Tibial nerve (tissue), 4 donors: ENCODE results near the gene INPP5A. TPM values are rescaled to one million over a fixed set of nuclear protein-coding genes. Genes with fewer than 3 reads are reported as not detected.
A peak's percentile ranks its signal among the peaks of the same experiment; 100 is the strongest.

Source experiments
- DNase-seq, 2 donors: peaks; one replicate each; pipeline ENCODE4 v3.0.0-alpha.2; 2019; ENCODE audit warnings: low spot score in 2 of 2
- H3K27ac ChIP-seq, 4 donors: fragments of 200-600 bp; sonication (generic) in 3 of 4; one replicate each; pipeline ENCODE4 v1.5.1; 2017 to 2019; ENCODE audit warnings: mild to moderate bottlenecking in 1 of 4
- H3K27me3 ChIP-seq, 2 donors: fragments of 200-600 bp; sonication (generic) in 1 of 2; one replicate each; pipeline versions ENCODE4 v1.5.1 to v1.6.0; 2017 to 2019
- H3K36me3 ChIP-seq, 3 donors: fragments of 200-600 bp; sonication (generic); one replicate each; pipeline ENCODE4 v1.5.1; 2018 to 2019
- H3K4me1 ChIP-seq, 4 donors: fragments of 200-600 bp; sonication (generic) in 3 of 4; one replicate each; pipeline ENCODE4 v1.5.1; 2017 to 2019
- H3K4me3 ChIP-seq, 4 donors: fragments of 200-600 bp; sonication (generic) in 3 of 4; one replicate each; pipeline ENCODE4 v1.5.1; 2017 to 2019; ENCODE audit warnings: mild to moderate bottlenecking in 1 of 4, moderate library complexity in 1 of 4
- H3K9me3 ChIP-seq, 4 donors: fragments of 200-600 bp; sonication (generic) in 3 of 4; one replicate each; pipeline ENCODE4 v1.5.1; 2017 to 2019
- EP300 ChIP-seq, 2 donors: sonication (generic); formaldehyde crosslinking; IDR thresholded peaks; one replicate each; pipeline ENCODE4 v1.6.1; 2017; ENCODE audit warnings: antibody characterized with exemption in 2 of 2, mild to moderate bottlenecking in 1 of 2
- POLR2A ChIP-seq, 2 donors: fragments of 450-650 bp; IDR thresholded peaks; one replicate each; pipeline ENCODE4 v1.6.1; 2017; ENCODE audit warnings: antibody characterized with exemption in 2 of 2, mild to moderate bottlenecking in 2 of 2, moderate library complexity in 2 of 2
- WGBS, 2 donors: methylation state at CpG; one replicate each; pipeline ENCODE4 v1.1.5; 2018; 5-methylcytosine and 5-hydroxymethylcytosine counted together
- total RNA-seq, 4 donors: library from RNA; depleted of rRNA; stranded (reverse); fragments of >200 nt; gene quantifications; one replicate each; pipeline ENCODE4 v1.1.0, GENCODE V29; 2016
- TF ChIP-seq, protein P1 (sequence below), 5 experiments: fragments of 200-600 bp in 3 of 5; fragments of 450-650 bp in 2 of 5; sonication (generic) in 3 of 5; IDR thresholded peaks; one replicate each; pipeline ENCODE4 v1.5.1; 2016 to 2019; ENCODE audit warnings: antibody characterized with exemption in 5 of 5, mild to moderate bottlenecking in 3 of 5, moderate library complexity in 2 of 5

The INPP5A gene
- total RNA-seq, 4 donors from 2014 or later, result 73.8 to 101 (median 86.2) TPM

DNA sequence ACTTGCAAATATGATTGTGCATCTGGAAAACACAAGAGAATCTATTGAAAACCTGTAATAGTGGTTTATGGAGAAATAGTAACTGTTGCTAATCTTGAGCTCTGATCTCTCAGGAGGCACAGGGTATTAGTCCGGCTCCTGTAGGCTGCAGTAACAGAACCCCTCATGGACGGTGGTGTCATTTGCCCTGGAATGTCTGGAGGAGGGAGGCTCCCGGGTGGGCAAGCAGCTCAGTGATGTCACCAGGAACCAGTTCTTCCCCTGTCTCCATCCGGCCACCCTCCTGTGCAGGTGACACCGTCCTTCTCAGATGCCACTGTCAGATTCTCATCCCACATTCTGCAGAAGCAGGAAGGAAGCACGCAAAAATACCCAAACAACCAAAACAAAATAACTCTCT is 29.3 kb downstream of the INPP5A start:
- DNase-seq, result no peak
- peaks cover 0 to 21% (median 10%) of the 10 kb centered on the region in 4 donors for H3K4me1 ChIP-seq
- no peaks in the 10 kb centered on the region for H3K9me3 ChIP-seq
- H3K4me3 ChIP-seq, result no peak overlapping the region
- no peak overlapping the region for H3K27ac ChIP-seq
- 71 to 73% methylated on average over 6 of the region's 6 CpGs for WGBS, 2 donors
- no peak for TF ChIP-seq EP300 (IDR thresholded peaks at IDR 0.05)
- TF ChIP-seq, protein P1, sequence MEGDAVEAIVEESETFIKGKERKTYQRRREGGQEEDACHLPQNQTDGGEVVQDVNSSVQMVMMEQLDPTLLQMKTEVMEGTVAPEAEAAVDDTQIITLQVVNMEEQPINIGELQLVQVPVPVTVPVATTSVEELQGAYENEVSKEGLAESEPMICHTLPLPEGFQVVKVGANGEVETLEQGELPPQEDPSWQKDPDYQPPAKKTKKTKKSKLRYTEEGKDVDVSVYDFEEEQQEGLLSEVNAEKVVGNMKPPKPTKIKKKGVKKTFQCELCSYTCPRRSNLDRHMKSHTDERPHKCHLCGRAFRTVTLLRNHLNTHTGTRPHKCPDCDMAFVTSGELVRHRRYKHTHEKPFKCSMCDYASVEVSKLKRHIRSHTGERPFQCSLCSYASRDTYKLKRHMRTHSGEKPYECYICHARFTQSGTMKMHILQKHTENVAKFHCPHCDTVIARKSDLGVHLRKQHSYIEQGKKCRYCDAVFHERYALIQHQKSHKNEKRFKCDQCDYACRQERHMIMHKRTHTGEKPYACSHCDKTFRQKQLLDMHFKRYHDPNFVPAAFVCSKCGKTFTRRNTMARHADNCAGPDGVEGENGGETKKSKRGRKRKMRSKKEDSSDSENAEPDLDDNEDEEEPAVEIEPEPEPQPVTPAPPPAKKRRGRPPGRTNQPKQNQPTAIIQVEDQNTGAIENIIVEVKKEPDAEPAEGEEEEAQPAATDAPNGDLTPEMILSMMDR (IDR thresholded peaks at IDR 0.05), result no peak
- TF ChIP-seq POLR2A (IDR thresholded peaks at IDR 0.05), result no peak
- no peaks in the 10 kb centered on the region for H3K27me3 ChIP-seq
- no peaks in the 10 kb centered on the region for H3K36me3 ChIP-seq

GRCh38 chr10:132570265-132570664 is 32.7 kb downstream of the INPP5A start:
- DNase-seq, result no peak
- H3K4me3 ChIP-seq, result no peak overlapping the region
- H3K27me3 ChIP-seq, result no peaks in the 10 kb centered on the region
- H3K9me3 ChIP-seq, result no peaks in the 10 kb centered on the region
- no peak overlapping the region for H3K27ac ChIP-seq
- TF ChIP-seq, protein P1 (IDR thresholded peaks at IDR 0.05), result no peak
- no peak for TF ChIP-seq POLR2A (IDR thresholded peaks at IDR 0.05)
- TF ChIP-seq EP300 (IDR thresholded peaks at IDR 0.05), result no peak
- 79% methylated on average over 10 of the region's 10 CpGs for WGBS, 2 donors
- H3K36me3 ChIP-seq, result no peaks in the 10 kb centered on the region
- peaks cover 0 to 33% (median 23%) of the 10 kb centered on the region in 4 donors for H3K4me1 ChIP-seq

DNA sequence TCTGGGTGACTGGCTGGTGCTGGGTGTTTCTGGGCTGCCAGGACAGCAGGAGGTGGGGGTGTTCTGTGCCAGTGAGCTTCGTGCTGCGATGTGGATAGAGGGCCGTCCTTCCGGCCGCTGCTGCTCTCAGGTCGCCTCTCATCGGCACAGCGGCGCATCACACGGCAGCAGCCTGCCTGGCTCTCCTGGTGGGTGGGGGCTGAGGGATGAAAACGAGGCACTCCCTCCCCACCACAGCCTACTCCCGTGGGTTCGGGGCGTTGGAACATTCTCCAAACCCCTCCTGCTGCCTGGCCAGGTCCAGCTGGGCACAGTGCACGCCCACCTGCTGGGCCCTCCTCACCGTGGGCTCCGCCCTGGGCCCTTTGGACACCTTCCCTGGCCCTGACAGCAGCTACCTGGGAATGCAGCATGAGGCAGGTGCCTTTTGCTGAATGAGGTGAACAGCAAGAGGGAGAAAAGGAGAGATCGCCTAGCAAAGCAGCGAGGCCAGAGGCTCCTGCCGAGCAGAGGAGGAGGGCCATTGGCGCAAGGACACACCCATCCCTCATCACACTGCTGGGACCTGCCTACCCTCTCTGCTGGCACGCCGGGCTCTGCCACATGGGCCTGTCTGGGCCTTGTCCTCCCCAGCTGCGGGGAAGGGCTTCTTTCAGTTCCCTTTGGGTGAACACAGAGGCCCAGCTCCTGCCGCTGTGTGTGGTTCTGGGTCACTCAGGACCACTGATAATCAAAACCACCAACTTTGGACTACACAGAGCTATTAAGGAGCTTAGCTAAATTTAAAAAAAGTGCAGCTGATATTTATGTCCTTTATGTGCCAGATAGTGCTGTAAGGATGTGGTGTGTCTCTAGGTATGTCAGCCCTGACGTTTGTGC is 33.4 kb downstream of the INPP5A start:
- no peak for DNase-seq
- WGBS, 2 donors, result 77 to 87% methylated on average over 18 to 26 of the region's 26 CpGs
- peak overlapping the region in 1 of 4 donors; percentile 6 for H3K4me3 ChIP-seq
- peaks cover 0 to 41% (median 31%) of the 10 kb centered on the region in 4 donors for H3K4me1 ChIP-seq
- TF ChIP-seq, protein P1 (IDR thresholded peaks at IDR 0.05), result no peak
- no peak for TF ChIP-seq EP300 (IDR thresholded peaks at IDR 0.05)
- no peak for TF ChIP-seq POLR2A (IDR thresholded peaks at IDR 0.05)
- no peaks in the 10 kb centered on the region for H3K36me3 ChIP-seq
- peak overlapping the region in 1 of 4 donors; percentile 40 for H3K27ac ChIP-seq
- no peaks in the 10 kb centered on the region for H3K27me3 ChIP-seq
- no peaks in the 10 kb centered on the region for H3K9me3 ChIP-seq

- no peak for DNase-seq
- no peaks in the 10 kb centered on the region for H3K27me3 ChIP-seq
- 65 to 66% methylated on average over 21 of the region's 23 CpGs for WGBS, 2 donors
- TF ChIP-seq POLR2A (IDR thresholded peaks at IDR 0.05), result no peak
- TF ChIP-seq, protein P1 (IDR thresholded peaks at IDR 0.05), result no peak
- no peak for TF ChIP-seq EP300 (IDR thresholded peaks at IDR 0.05)
- H3K36me3 ChIP-seq, result no peaks in the 10 kb centered on the region
- H3K9me3 ChIP-seq, result no peaks in the 10 kb centered on the region
- peak overlapping the region in 1 of 4 donors; percentile 40 for H3K27ac ChIP-seq
- H3K4me3 ChIP-seq, result peak overlapping the region in 1 of 4 donors; percentile 6
- H3K4me1 ChIP-seq, result peaks cover 0 to 49% (median 33%) of the 10 kb centered on the region in 4 donors
Measured at GRCh38 chr10:132571650-132572544, 34.3 kb downstream of the INPP5A start.
